HG03432 (cell line): ENCODE results near the gene KIF5A.
"Not testable (repeated sequence)": the region's sequence is repeated elsewhere in the genome, so short reads cannot be mapped to it uniquely, and the experiment has no call there.

Experiments
- ATAC-seq: cut with Tn5 transposase; IDR thresholded peaks from one replicate; pipeline ENCODE4 v1.9.1; 2021; ENCODE audit warnings: mild to moderate bottlenecking, moderate library complexity; ENCODE audit not compliant: unreplicated experiment

KIF5A gene

GRCh38 chr12:57549909-57550640 is at the start of gene KIF5A:
Gene KIF5A, plus strand, starts transcription at chr12:57550044. Its CDS starts 228 bp downstream, at chr12:57550272.
- no peak for ATAC-seq

GRCh38 chr12:57500213-57500612 is 49.6 kb upstream of the KIF5A start:
- ATAC-seq, result no peak

- ATAC-seq, result not testable (repeated sequence)
Measured at GRCh38 chr12:57502311-57502969, 47.4 kb upstream of the KIF5A start.

- not testable (repeated sequence) for ATAC-seq
Measured at GRCh38 chr12:57506541-57506940, 43.3 kb upstream of the KIF5A start.

- not testable (repeated sequence) for ATAC-seq
Measured at GRCh38 chr12:57507796-57508195, 42.0 kb upstream of the KIF5A start.

GRCh38 chr12:57511161-57511560 is 38.7 kb upstream of the KIF5A start:
- no peak for ATAC-seq

GRCh38 chr12:57511588-57512325 is 38.1 kb upstream of the KIF5A start:
- no peak for ATAC-seq

- ATAC-seq, result no peak
Measured at GRCh38 chr12:57512665-57513064, 37.2 kb upstream of the KIF5A start.

GRCh38 chr12:57513266-57513665 is 36.6 kb upstream of the KIF5A start:
- ATAC-seq, result no peak

- not testable (repeated sequence) for ATAC-seq
Measured at GRCh38 chr12:57513677-57514076, 36.2 kb upstream of the KIF5A start.

GRCh38 chr12:57514246-57514645 is 35.6 kb upstream of the KIF5A start:
- ATAC-seq, result not testable (repeated sequence)

GRCh38 chr12:57514720-57515407 is 35.0 kb upstream of the KIF5A start:
- no peak for ATAC-seq

- ATAC-seq, result no peak
Measured at GRCh38 chr12:57515408-57515933, 34.4 kb upstream of the KIF5A start.

GRCh38 chr12:57515934-57516541 is 33.8 kb upstream of the KIF5A start:
- no peak for ATAC-seq

GRCh38 chr12:57516617-57517153 is 33.2 kb upstream of the KIF5A start:
- ATAC-seq, result no peak

- ATAC-seq, result no peak
Measured at GRCh38 chr12:57517187-57517586, 32.7 kb upstream of the KIF5A start.

GRCh38 chr12:57517718-57518117 is 32.1 kb upstream of the KIF5A start:
- ATAC-seq, result not testable (repeated sequence)

GRCh38 chr12:57518176-57518919 is 31.5 kb upstream of the KIF5A start:
- ATAC-seq, result no peak
